ENCODE data around the gene AQP7. TPM values are rescaled to one million over a fixed set of nuclear protein-coding genes. Genes with fewer than 3 reads are reported as not detected.

Gene AQP7
- total RNA-seq, 1 experiment from 2014 or later, result not detected

DNA sequence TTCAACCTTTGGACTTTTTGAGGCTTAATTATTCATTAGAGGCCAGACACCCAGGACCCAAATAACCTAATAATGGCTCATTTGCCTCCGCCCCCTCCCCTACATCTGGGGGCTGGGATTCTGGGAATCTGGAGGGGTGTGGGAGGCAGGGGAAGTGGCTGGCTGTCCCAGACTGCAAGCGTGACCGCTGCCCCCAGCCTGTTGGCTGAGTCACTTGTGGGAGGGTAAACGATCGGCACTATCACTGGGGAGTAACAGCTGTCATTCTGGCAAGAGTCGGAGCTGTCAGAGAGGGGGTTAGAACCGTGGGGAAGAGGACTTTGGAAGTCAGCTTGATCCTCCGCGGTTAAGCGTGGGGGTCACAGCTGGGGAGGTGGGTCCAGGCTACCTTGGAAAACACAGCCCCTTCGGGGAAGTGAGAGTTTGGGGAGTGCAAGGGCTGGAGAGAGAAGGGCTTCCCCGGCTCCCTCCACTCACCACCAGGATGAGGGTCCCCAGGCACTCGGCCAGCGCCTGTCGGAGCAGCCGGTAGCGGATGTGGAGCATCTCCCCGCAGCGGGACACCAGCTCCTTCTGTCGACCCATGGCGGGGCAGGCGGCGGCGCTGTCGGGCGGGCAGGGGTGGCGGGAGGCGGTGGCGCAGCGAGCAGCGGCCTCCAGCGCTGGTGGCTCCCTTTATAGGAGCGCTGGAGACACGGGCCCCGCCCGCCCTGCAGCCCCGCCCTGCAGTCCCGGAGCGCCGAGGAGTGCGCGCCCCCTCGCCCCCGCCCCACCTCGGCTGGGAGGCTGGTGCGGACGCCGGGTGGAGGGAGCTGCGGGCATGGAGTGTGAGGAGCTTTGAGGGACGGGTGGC, 44.8 kb upstream of the AQP7 start, which contains the start of gene AQP3:
Gene AQP3 (minus strand): TSS at position 648 of the 853 bp plus-strand sequence. CDS start 63 bp downstream, at position 585.
- Mint-ChIP-seq H3K27ac (ENCODE audit: low read depth, unreplicated experiment) (peak within 1 kb of the TSS; percentile 47), H3K4me3 (ENCODE audit: unreplicated experiment) (peak within 1 kb of the TSS; percentile 67), H3K9me3 (ENCODE audit: unreplicated experiment) (no peaks in the 10 kb centered on the region), H3K36me3 (ENCODE audit: insufficient read depth, unreplicated experiment) (peaks cover 6% of the 10 kb centered on the region), H3K4me1 (ENCODE audit: insufficient read depth, unreplicated experiment) (peaks cover 42% of the 10 kb centered on the region), H3K27me3 (ENCODE audit: insufficient read depth, unreplicated experiment) (no peaks in the 10 kb centered on the region)
- peak; percentile 64 for DNase-seq (ENCODE audit: unreplicated experiment)
- no TSS peak for BruUV-seq (replicated peaks)
- TF ChIP-seq, protein P1, sequence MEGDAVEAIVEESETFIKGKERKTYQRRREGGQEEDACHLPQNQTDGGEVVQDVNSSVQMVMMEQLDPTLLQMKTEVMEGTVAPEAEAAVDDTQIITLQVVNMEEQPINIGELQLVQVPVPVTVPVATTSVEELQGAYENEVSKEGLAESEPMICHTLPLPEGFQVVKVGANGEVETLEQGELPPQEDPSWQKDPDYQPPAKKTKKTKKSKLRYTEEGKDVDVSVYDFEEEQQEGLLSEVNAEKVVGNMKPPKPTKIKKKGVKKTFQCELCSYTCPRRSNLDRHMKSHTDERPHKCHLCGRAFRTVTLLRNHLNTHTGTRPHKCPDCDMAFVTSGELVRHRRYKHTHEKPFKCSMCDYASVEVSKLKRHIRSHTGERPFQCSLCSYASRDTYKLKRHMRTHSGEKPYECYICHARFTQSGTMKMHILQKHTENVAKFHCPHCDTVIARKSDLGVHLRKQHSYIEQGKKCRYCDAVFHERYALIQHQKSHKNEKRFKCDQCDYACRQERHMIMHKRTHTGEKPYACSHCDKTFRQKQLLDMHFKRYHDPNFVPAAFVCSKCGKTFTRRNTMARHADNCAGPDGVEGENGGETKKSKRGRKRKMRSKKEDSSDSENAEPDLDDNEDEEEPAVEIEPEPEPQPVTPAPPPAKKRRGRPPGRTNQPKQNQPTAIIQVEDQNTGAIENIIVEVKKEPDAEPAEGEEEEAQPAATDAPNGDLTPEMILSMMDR (IDR thresholded peaks at IDR 0.05; ENCODE audit: unreplicated experiment), result no peak
- CTCF ChIA-PET, result interaction anchor here (0.5 to 3.8 kb wide), 17 partner anchors 9 to 303 kb away, joined by 3 to 24 read pairs (median 3); no protein-coding TSS in a partner anchor
- intact Hi-C loops (cut with micrococcal nuclease), result no loop called here
- POLR2A ChIA-PET, result interaction anchor here (0.6 to 1.6 kb wide), 5 partner anchors 18 to 242 kb away, joined by 3 to 6 read pairs (median 4); partner anchors contain the start of gene NOL6

DNA sequence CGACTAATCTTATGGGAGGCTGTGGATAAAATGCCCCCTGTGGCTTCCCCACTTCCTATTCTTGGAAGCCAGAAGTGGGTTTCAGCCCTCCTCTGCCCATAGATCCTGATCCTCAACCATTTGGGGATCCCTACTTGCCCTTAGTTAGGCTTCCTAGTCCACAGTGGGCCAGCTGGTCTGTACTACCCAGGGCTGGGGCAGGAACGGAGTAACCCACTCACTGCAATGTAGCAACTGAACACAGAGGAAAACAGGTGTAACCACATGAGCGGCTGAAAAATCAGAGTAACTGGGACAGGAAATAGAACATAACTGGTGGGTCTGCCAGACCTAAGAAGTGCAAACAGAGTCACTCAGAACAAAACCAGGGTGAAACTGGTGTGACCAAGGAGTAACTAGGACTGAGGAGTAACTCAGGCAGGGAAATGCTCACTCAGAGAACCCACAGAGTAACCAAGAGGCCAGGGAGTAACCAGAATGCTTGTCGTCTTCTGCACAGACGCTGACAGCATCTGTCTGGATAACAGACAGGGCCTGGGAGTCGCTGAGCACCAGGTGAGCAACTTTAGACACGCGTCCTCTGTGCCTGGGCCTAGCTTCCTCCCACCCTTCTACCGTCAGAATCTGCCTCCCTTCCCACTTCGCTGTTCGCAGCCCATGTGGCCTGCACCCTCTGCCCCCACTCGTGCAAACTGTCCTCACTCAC, 44.0 kb upstream of the AQP7 start:
- ChIA-PET POLR2A (interaction anchor here (1.6 kb wide), 1 partner anchor 39 kb away, joined by 4 read pairs; no protein-coding TSS in a partner anchor), CTCF (interaction anchor here (1.2 to 2.7 kb wide), 4 partner anchors 16 to 72 kb away, joined by 3 to 14 read pairs (median 8); no protein-coding TSS in a partner anchor)
- BruUV-seq (replicated peaks), result no TSS peak
- Mint-ChIP-seq H3K4me1 (ENCODE audit: insufficient read depth, unreplicated experiment) (peaks cover 42% of the 10 kb centered on the region), H3K9me3 (ENCODE audit: unreplicated experiment) (no peaks in the 10 kb centered on the region), H3K36me3 (ENCODE audit: insufficient read depth, unreplicated experiment) (peaks cover 6% of the 10 kb centered on the region), H3K27me3 (ENCODE audit: insufficient read depth, unreplicated experiment) (no peaks in the 10 kb centered on the region), H3K27ac (ENCODE audit: low read depth, unreplicated experiment) (peak overlapping the region; percentile 47), H3K4me3 (ENCODE audit: unreplicated experiment) (peak overlapping the region; percentile 67)
- intact Hi-C loops (cut with micrococcal nuclease), result no loop called here
- TF ChIP-seq, protein P1 (IDR thresholded peaks at IDR 0.05; ENCODE audit: unreplicated experiment), result no peak
- DNase-seq (ENCODE audit: unreplicated experiment), result no peak

DNA sequence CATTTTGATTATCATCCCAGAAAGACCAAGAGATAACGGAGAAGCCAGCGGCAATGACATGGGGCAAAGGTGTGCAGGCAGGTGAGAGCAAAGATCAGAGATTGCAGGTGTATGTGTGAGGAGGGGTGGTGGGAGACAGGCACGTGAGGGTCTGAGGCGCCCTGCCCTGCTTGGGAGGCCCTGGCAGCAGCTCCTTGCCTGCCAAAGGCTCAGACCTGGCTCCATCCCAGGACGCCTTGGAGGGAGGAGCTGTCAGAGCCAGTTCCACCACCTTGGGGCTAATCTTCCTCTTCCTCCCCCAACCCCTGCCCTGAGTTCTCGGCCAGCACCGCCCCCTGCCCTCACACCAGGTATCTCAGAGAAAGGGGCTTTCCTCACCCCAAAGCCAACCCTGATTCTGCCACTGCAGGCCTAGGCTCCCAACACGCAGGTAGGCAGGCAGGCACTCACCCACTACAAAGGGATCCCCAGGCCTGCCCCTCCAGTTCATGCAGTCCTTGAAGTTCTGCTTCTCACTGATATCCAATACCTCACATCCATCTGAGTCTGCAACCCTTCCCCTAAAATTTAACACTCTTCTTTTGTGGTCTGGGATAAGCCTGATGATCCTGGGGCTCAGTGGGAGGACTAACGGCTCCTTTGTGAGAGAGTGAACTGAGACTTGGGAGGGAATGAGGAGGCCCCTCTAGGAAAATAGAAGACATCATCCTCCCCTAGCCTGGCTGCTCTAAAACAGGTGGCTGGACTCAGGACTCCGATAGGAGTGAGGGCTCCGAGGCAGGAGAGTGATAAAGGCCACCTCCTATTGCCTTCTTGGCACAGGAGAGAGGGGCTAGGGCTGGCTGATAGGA, 43.2 kb upstream of the AQP7 start:
- Mint-ChIP-seq H3K27me3 (ENCODE audit: insufficient read depth, unreplicated experiment) (no peaks in the 10 kb centered on the region), H3K9me3 (ENCODE audit: unreplicated experiment) (no peaks in the 10 kb centered on the region), H3K4me3 (ENCODE audit: unreplicated experiment) (peak overlapping the region; percentile 67), H3K4me1 (ENCODE audit: insufficient read depth, unreplicated experiment) (peaks cover 42% of the 10 kb centered on the region), H3K27ac (ENCODE audit: low read depth, unreplicated experiment) (no peak overlapping the region), H3K36me3 (ENCODE audit: insufficient read depth, unreplicated experiment) (no peaks in the 10 kb centered on the region)
- TF ChIP-seq, protein P1 (IDR thresholded peaks at IDR 0.05; ENCODE audit: unreplicated experiment), result no peak
- no TSS peak for BruUV-seq (replicated peaks)
- intact Hi-C loops (cut with micrococcal nuclease), result no loop called here
- DNase-seq (ENCODE audit: unreplicated experiment), result peak; percentile 58
- ChIA-PET POLR2A (interaction anchor here (0.6 to 1.0 kb wide), 2 partner anchors 19 to 28 kb away, joined by 3 to 6 read pairs; partner anchors contain the start of gene NOL6), CTCF (interaction anchor here (0.7 to 1.4 kb wide), 3 partner anchors 35 to 71 kb away, joined by 3 to 5 read pairs (median 3); no protein-coding TSS in a partner anchor)

All from MCF 10A (cell line).